Measurements from ENCODE around the gene HAGH. TPM values are rescaled to one million over a fixed set of nuclear protein-coding genes. Genes with fewer than 3 reads are reported as not detected.

The HAGH gene
- polyA plus RNA-seq, 1 donor from 2014 or later: 163 TPM

GRCh38 chr16:1763521-1764511, 62.8 kb downstream of the HAGH start:
- Histone ChIP-seq H3K36me3 (ENCODE audit: insufficient read depth, low read length) (no peaks in the 10 kb centered on the region), H3K79me2 (replicated peaks; ENCODE audit: insufficient read depth, low read length) (no peaks in the 10 kb centered on the region), H3K4me2 (ENCODE audit: low read length) (no peak overlapping the region), H2AFZ (ENCODE audit: low read depth, low read length) (no peak overlapping the region), H3K27me3 (ENCODE audit: insufficient read depth, low read depth, low read length) (no peaks in the 10 kb centered on the region), H3K9ac (ENCODE audit: low read length) (no peak overlapping the region), H3F3A (ENCODE audit: insufficient read depth, low read length, poor library complexity, severe bottlenecking) (no peaks in the 10 kb centered on the region), H4K20me1 (ENCODE audit: insufficient read depth) (no peaks in the 10 kb centered on the region), H3K4me3 (ENCODE audit: low read length) (no peak overlapping the region), H3K9me2 (ENCODE audit: insufficient read depth, low read length) (no peaks in the 10 kb centered on the region), H3K9me3 (ENCODE audit: low read length) (no peaks in the 10 kb centered on the region), H3K27ac (ENCODE audit: low read length) (no peak overlapping the region)
- TF ChIP-seq REST (IDR thresholded peaks at IDR 0.05; ENCODE audit: borderline replicate concordance) (no peak), MXI1 (conservative IDR thresholded peaks at IDR 0.05; ENCODE audit: poor library complexity, severe bottlenecking) (no peak), EP300 (conservative IDR thresholded peaks at IDR 0.05; ENCODE audit: poor library complexity, severe bottlenecking) (no peak), POLR2AphosphoS5 (IDR thresholded peaks at IDR 0.05) (no peak), RAD21 (conservative IDR thresholded peaks at IDR 0.05) (peak; percentile 38), CTCF (IDR thresholded peaks at IDR 0.05; ENCODE audit: poor library complexity, severe bottlenecking) (peak; percentile 57), SMC3 (conservative IDR thresholded peaks at IDR 0.05; ENCODE audit: poor library complexity) (no peak), EZH2 (IDR thresholded peaks at IDR 0.05; ENCODE audit: borderline replicate concordance, insufficient read depth, low read length, poor library complexity, severe bottlenecking) (no peak)

- H3K27me3 ChIP-seq (ENCODE audit: insufficient read depth, low read depth, low read length): no peaks in the 10 kb centered on the region
- no peak overlapping the region for H3K4me2 ChIP-seq (ENCODE audit: low read length)
- H4K20me1 ChIP-seq (ENCODE audit: insufficient read depth): no peaks in the 10 kb centered on the region
- H2AFZ ChIP-seq (ENCODE audit: low read depth, low read length): no peak overlapping the region
- H3K36me3 ChIP-seq (ENCODE audit: insufficient read depth, low read length): no peaks in the 10 kb centered on the region
- no peaks in the 10 kb centered on the region for H3K79me2 ChIP-seq (replicated peaks; ENCODE audit: insufficient read depth, low read length)
- no peak overlapping the region for H3K27ac ChIP-seq (ENCODE audit: low read length)
- H3K9me3 ChIP-seq (ENCODE audit: low read length): no peaks in the 10 kb centered on the region
- H3K4me3 ChIP-seq (ENCODE audit: low read length): no peak overlapping the region
- no peaks in the 10 kb centered on the region for H3F3A ChIP-seq (ENCODE audit: insufficient read depth, low read length, poor library complexity, severe bottlenecking)
- no peaks in the 10 kb centered on the region for H3K9me2 ChIP-seq (ENCODE audit: insufficient read depth, low read length)
- no peak for TF ChIP-seq CTCF (IDR thresholded peaks at IDR 0.05; ENCODE audit: poor library complexity, severe bottlenecking)
- no peak for TF ChIP-seq RAD21 (conservative IDR thresholded peaks at IDR 0.05)
- TF ChIP-seq EP300 (conservative IDR thresholded peaks at IDR 0.05; ENCODE audit: poor library complexity, severe bottlenecking): no peak
- no peak for TF ChIP-seq EZH2 (IDR thresholded peaks at IDR 0.05; ENCODE audit: borderline replicate concordance, insufficient read depth, low read length, poor library complexity, severe bottlenecking)
- TF ChIP-seq TAF1 (IDR thresholded peaks at IDR 0.05; ENCODE audit: low read depth): no peak
- TF ChIP-seq POLR2AphosphoS5 (IDR thresholded peaks at IDR 0.05): no peak
- no peak for TF ChIP-seq REST (IDR thresholded peaks at IDR 0.05; ENCODE audit: borderline replicate concordance)
- no peak for TF ChIP-seq MXI1 (conservative IDR thresholded peaks at IDR 0.05; ENCODE audit: poor library complexity, severe bottlenecking)
- no peak for TF ChIP-seq SMC3 (conservative IDR thresholded peaks at IDR 0.05; ENCODE audit: poor library complexity)
- H3K9ac ChIP-seq (ENCODE audit: low read length): no peak overlapping the region
Observed at GRCh38 chr16:1762879-1763520, 63.6 kb downstream of the HAGH start.

All from neural cell (in vitro differentiated cells).